ENCODE results near the gene DGKI.

GRCh38 chr7:137482466-137482865, 364.3 kb downstream of the DGKI start:
- TF ChIP-seq, protein P1, sequence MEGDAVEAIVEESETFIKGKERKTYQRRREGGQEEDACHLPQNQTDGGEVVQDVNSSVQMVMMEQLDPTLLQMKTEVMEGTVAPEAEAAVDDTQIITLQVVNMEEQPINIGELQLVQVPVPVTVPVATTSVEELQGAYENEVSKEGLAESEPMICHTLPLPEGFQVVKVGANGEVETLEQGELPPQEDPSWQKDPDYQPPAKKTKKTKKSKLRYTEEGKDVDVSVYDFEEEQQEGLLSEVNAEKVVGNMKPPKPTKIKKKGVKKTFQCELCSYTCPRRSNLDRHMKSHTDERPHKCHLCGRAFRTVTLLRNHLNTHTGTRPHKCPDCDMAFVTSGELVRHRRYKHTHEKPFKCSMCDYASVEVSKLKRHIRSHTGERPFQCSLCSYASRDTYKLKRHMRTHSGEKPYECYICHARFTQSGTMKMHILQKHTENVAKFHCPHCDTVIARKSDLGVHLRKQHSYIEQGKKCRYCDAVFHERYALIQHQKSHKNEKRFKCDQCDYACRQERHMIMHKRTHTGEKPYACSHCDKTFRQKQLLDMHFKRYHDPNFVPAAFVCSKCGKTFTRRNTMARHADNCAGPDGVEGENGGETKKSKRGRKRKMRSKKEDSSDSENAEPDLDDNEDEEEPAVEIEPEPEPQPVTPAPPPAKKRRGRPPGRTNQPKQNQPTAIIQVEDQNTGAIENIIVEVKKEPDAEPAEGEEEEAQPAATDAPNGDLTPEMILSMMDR (IDR thresholded peaks at IDR 0.05 in 2 of 3, conservative IDR thresholded peaks at IDR 0.05 in 1 of 3; ENCODE audit: borderline replicate concordance in 1 of 3, insufficient read depth in 1 of 3, low read depth in 2 of 3, low read length in 2 of 3): no peak
- TF ChIP-seq POLR2AphosphoS5 (IDR thresholded peaks at IDR 0.05; ENCODE audit: low read depth, low read length): no peak
- TF ChIP-seq, protein P2, sequence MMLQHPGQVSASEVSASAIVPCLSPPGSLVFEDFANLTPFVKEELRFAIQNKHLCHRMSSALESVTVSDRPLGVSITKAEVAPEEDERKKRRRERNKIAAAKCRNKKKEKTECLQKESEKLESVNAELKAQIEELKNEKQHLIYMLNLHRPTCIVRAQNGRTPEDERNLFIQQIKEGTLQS (IDR thresholded peaks at IDR 0.05): no peak
- no peak for TF ChIP-seq MAX (IDR thresholded peaks at IDR 0.05)
- no peak for TF ChIP-seq EZH2phosphoT487 (IDR thresholded peaks at IDR 0.05; ENCODE audit: borderline replicate concordance)

Measured in HCT116 (cell line).